ENCODE data around the gene TAF11L3. TPM values are rescaled to one million over a fixed set of nuclear protein-coding genes. Genes with fewer than 3 reads are reported as not detected.

Gene TAF11L3
- total RNA-seq, 3 donors from 2014 or later (not counting 1 experiment from before 2014, with no cell fraction given), result not detected

Other genes starting within 250 kb of the TAF11L3 start
- gene TAF11L2, start 20.1 kb upstream of the TAF11L3 start, total RNA-seq, result not detected
- not detected for gene TAF11L4, start 3.4 kb downstream of the TAF11L3 start, total RNA-seq
- gene TAF11L5, start 6.9 kb downstream of the TAF11L3 start, total RNA-seq, result not detected
- not detected for gene TAF11L6, start 10.3 kb downstream of the TAF11L3 start, total RNA-seq
- not detected for gene TAF11L7, start 67.4 kb downstream of the TAF11L3 start, total RNA-seq
- not detected for gene TAF11L8, start 72.6 kb downstream of the TAF11L3 start, total RNA-seq
- gene TAF11L9, start 76.0 kb downstream of the TAF11L3 start, total RNA-seq, result not detected
- not detected for gene TAF11L10, start 79.5 kb downstream of the TAF11L3 start, total RNA-seq
- not detected for gene TAF11L11, start 85.8 kb downstream of the TAF11L3 start, total RNA-seq
- gene TAF11L12, start 92.0 kb downstream of the TAF11L3 start, total RNA-seq, result not detected
- not detected for gene TAF11L13, start 113.7 kb downstream of the TAF11L3 start, total RNA-seq
- not detected for gene TAF11L14, start 116.1 kb downstream of the TAF11L3 start, total RNA-seq